ENCODE results near the gene INTS11.
"Not testable (repeated sequence)": the region's sequence is repeated elsewhere in the genome, so short reads cannot be mapped to it uniquely, and the experiment has no call there.

The INTS11 gene

DNA sequence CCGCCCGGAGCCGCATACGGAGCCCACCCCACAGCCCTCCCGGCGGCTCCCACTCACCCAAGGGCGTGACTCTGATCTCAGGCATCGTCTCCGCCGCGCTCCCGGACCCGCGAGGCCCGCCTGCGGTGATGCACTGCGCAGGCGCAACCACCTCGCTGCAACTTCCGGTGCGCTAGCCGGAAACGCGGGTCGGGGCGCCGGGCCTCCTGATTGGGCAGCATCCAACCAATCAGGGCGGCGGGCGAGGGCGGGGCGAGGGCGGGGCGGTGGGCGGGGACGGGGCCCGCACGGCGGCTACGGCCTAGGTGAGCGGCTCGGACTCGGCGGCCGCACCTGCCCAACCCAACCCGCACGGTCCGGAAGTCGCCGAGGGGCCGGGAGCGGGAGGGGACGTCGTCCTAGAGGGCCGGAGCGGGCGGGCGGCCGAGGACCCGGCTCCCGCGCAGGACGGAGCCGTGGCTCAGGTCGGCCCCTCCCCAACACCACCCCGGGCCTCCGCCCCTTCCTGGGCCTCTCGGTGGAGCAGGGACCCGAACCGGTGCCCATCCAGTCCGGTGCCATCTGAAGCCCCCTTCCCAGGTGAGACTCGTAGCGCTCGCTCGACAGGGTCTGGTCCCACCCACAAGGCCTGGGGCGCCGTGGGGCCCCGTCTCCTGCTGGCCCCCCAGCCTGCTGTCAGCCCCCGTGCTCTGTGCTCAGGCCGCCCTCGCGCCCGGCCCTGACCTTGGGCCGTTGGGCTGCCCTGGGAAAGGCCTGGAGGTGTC, at the start of gene INTS11, which contains the start of gene CPTP:
INTS11 (minus strand) TSS at position 137 of the 764 bp plus-strand sequence; CDS start at position 85, 52 bp downstream.
CPTP (plus strand) TSS at position 279 of the 764 bp plus-strand sequence. CDS start 2,109 bp downstream, outside the sequence.
- peak; percentile 96 to 99 (median 98) for DNase-seq

GRCh38 chr1:1373815-1374588, 49.5 kb upstream of the INTS11 start:
- no peak for DNase-seq

DNA sequence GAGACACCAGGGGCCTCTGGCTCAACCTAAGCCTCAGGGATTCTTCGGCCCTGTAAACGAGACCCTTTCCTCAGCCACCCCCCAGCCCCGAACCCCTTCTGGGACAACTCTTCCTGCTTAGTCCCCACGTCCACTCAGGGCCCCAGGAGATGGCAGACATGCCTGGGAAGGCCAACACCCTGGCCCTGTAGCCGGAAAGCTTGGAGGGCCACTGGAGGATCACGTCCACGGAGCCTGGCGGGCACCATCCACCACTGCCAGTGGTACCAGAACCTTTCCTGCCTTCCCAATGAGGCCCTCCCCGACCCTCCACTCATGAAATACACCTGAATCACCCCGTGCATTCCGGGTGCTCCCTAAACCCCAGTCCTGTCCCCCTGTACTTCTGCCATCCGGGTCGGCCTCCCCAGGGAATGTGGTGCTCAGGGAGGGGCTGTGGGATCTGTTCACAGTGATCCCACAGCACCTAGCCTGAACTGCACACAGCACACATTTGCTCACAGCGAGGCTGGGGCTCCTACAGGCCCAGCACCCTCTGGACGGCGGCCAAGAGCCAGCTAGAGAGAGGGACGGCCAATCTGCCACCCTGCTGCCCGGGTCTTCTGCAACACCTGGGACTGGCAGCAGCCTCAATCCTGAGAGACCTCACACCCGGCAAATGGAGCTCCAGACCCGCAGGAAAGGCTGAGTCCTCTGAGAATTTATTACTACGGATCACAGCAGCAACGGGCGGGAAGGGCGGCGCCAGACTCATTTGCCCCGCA, 48.8 kb upstream of the INTS11 start:
- no peak for DNase-seq

DNA sequence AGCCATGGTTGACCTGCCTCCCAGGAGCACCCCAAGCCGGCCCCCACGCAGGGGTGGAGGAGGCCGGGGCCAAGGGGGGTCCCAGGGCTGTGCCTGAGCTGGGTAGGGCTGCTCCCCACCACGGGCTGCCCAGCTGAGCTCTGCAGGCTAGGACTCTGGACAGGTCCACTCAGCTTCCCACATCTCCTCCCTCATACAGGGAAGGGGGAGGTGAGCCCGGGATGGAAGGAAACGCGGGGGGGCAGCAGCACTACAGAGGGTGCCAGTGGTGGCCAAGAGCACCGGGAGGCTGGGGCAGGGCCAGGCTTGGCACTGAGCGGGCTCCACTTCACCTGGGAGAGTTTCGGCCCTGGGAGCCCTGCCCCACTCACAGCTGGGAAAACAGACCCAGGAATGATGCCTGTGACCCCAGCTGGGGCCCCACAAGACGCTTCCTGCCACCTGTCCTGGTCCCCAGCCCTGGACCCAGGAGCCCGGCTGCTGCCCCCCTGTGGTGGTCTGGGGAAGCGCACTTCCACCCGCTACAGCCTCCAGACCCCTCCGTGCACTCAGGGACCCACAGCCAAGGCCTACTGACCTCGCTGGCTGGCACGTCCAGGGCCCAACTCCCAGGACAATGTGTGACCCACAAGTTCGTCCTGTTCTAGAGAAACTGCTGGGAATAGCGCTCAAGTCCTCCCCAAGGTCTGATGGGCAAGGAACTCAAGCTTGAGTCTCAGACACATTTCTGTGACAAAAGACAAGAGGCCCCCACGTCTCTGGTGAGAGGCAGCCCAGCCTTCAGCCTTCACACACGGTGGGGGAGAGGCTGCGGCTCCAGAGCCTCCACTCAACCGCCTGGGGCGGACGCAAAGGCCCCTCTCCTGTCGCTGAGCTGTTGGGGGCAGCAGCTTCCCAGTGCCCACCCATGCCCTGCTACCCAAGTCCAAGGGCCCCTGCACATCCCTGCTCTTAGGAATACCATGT, 47.6 kb upstream of the INTS11 start:
- DNase-seq, result peak; percentile 61 to 81 (median 68)

GRCh38 chr1:1371364-1371745, 46.9 kb upstream of the INTS11 start:
- DNase-seq, result no peak

DNA sequence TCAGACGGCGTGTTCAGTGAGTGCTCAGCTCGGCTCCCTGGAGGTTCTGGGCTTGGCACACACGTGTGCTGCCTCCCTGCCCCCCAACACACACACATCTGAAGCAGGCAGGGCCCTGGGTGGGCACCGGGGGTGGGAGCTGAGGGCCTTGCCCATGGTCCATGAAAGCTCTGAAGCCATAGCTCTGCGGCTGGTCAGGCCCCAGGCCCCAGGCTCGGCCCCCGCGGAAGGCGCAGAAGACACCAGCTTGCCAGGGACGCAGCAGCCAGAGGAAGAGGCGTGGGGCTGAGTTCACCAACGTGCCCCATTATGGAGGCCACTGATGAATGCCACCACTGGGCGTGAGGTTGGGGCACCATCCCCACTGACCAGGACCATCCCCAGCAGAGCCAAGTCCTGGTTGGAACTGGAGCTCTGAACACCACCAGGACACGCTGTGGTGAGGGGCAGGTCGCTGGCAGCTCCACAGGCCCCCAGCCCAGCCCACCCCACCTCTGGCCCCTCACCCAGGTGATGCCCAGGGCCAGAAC, 46.4 kb upstream of the INTS11 start:
- no peak for DNase-seq

GRCh38 chr1:1370094-1370493, 45.6 kb upstream of the INTS11 start:
- not testable (repeated sequence) for DNase-seq

DNA sequence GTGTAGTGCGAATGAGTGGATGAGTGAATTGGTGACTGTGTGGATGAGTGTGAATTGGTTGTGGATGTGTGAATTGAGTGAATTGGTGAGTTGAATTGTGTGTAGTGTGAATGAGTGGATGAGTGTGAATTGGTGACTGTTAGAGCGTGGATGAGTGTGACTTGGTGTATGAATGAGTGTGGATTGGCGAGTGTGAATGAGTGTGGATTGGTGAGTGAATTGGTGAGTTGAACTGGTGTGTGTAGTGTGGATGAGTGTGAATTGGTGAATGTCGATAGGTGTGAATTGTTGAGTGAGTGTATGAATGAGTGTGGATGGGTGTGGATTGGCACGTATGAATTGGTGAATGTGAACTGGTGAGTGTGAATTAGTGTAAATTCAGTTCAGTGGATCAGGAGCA, 42.9 kb upstream of the INTS11 start:
- no peak for DNase-seq

- no peak for DNase-seq
Measured at GRCh38 chr1:1366699-1367066, 42.2 kb upstream of the INTS11 start.

DNA sequence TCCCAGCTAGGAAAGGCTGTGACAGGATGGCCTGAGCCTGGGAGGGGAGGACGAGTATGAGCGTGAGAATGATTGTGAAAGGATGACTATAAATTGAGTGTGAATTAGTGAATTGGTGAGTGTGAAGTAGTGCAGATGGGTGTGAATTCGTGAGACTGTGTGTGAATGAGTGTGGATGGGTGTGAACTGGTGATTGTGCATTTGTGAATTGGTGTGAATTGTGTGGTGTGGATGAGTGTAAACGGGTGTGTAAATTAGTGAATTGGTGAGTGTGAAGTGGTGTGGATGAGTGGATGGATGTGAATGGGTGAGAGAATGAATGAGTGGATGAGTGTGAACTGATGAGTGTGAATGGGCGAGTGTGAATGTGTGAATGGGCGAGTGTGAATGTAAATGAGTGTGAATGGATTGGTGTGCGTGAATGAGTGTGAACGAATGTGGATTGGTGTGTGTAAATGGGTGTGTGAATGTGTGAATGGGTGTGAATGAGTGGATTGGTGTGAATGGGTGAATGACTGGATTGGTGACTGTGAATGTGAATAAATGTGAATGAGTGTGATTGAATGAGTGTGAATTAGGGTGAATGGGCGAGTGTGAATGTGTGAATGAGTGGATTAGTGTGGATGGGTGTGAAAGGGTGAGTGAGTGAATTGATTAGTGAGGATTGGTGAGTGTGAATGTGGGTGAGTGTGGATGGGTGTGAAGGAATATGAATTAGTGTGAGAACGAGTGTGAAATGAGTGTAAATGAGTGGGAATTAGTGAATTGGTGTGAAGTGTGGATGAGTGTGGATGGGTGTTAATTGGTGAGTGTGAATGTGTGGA, 41.6 kb upstream of the INTS11 start:
- no peak for DNase-seq

DNA sequence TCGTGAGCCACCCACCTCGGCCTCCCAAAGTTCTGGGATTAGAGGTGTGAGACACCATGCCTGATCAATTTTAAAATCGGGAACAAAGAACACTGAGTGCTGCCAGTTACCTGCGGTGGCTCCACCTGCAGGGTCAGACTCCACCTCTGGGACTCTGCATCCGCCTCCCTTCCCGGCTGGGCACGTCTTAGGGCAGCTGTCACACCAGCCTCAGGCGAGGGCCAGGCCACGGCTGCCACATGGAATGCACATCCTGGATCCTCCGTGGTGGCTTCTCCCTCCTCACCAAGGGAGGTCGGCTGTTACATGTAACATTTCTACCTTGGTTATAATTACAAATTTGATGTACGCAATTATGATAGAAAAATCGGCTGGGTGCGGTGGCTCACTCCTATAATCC, 39.8 kb upstream of the INTS11 start:
- DNase-seq, result no peak

DNA sequence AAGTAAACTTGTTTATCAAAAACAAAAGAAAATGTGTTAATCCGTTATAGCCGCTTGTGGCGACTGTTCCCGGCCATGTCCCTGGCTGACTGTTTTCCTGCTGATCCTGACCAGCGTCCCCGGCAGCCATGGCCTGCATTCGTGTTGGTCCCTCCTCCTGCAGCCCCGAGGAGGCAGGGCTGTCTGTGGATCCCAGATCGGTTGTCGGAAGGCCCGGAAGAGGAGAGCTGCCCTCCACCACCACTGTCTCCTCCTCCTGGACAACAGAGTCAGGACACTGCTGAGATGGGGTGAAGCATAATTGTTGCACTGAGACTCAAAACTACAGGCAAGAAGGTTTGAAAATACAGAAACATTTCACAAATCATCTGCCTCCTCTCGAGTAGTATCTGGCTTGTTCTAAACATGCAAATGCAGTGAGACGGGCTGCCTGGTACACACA, 37.5 kb upstream of the INTS11 start:
- DNase-seq, result no peak

DNA sequence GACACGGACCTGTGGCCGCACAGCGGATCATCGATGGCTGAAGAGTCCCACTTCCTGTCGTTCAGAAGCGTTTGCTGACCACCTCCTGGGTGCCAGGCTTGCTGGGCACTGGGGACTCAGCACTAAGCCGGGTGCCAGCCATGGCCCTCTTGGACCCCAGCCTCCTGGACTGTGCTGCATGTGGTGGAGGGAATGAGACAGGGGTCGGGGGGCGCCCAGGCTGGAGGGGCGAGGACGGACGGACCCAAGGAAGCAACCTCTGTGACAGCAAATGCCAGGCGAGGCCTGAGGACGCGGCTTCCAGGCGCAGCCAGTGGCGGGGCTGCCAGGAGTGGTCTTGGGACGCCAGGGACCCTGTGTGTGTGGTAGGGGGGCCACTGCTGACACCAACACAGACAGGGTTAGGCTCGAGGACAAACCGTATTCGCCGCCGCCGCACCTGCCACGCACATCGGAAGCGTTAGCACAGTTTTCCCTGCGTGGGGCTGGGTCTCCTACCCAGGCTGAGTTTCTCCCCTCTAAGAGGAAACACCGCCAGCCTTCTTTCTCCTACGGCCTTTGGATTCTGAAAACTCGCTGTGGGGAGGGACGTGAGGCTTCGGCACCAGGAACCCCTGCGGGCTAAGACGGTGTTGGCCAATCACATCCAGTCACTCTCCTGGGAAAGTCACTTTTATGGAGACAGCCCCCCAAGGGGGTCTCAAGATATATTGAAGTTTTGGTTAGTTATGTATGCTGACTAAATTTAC, 36.9 kb upstream of the INTS11 start:
- DNase-seq, result no peak

DNA sequence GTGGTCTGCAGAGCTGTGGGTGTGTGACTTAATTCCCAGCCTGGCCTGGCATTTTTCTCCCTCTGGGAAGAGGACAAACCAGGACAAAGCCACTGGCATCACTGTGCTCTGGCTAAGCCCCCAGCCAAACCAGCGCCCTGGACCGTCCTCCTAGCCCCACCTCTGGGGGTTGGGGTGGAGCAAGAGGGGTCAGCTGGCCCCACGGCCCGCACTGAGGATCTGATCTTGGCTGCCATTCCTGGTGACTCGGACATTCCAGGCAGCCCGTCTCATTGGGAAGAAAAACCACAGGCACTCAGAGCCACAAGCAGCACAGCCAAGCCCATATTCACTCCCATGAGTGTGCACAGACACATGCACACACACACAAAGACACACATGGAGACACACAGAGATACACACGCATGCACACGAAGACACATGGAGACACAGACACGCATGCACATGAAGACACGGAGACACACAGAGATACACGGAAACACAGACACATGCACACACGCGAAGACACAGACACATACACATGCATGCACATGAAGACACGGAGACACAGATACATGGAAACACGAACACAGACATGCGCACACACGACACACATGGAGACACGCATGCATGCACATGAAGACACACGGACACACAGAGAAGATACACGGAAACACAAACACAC, 36.2 kb upstream of the INTS11 start:
- DNase-seq, result no peak

- DNase-seq, result no peak
Measured at GRCh38 chr1:1359664-1360468, 35.4 kb upstream of the INTS11 start.

DNA sequence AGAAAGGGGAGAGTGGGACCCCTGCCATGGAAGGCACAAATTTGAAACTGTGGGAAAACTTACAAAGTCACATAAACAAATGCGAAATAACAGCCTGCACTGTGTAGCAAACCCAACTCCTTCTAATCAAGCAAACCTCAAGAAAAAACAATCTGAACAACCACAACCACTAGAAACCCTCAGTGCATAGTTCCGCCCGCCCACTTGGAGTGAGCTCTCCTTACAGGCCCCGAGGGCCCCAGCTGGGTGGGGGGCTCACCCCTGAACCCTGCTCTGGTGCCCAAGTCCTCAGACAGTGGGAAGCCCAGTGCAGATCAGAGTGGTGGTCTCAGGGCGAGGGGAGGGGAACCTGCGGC, 34.8 kb upstream of the INTS11 start:
- DNase-seq, result no peak

DNA sequence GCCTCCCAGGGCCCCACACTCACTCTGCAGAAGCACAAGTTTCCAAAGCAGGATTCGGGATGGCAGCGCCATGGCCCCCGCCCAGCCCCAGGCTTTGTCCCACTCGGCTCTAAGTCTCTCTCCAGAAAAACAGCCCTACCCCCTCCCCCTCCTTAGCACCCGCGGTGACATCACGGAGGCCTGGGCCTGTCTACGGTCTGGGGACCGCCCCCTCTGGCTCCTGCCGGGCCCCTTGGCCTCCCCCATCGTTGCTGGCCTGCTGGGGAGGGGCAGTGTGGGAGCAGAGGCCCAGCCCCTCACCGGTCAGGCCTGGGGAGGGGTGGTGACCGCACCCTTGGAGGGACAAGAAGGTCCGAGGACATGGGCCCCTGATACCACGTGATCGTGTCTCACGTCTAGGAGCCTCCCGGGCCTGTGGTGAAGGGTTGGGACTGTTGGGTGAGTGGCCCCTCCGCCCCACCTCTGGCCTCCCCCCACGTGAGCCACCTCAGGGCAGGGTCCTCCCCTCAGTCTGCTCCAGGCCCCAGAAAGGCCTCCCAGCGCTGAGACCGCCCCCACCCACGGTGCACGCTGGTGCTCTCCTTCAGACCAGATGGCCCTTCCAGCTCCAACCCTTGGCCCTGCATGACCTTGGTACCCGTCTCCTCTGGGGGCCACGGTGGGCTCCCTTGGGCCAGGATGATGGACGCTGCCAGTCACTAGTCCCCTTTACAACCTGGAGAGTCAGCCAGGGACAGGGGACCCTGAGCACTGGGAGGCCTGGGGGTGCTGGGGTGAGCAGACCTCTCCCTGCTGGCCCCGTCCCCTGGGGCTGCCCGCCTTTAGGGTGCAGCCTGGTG, 34.2 kb upstream of the INTS11 start, which contains the start of gene MXRA8:
MXRA8 (minus strand) TSS at position 123 of the 839 bp plus-strand sequence; CDS start at position 72, 51 bp downstream.
- no peak for DNase-seq

All from suppressor macrophage treated with lipopolysaccharide for 1 hour (primary cell).